ENCODE data around the gene TCFL5. TPM values are rescaled to one million over a fixed set of nuclear protein-coding genes. Genes with fewer than 3 reads are reported as not detected.
A peak's percentile ranks its signal among the peaks of the same experiment; 100 is the strongest.

TCFL5 gene
- total RNA-seq, 1 experiment from 2014 or later, result 31.7 TPM

GRCh38 chr20:62821726-62822210 lies 39.9 kb downstream of the TCFL5 start:
- in situ Hi-C loops (cut with HindIII; ENCODE audit: low pct_unique_long_range_greater_than_20kb, low sequenced_read_pairs), result no loop called here
- no peak for DNase-seq (ENCODE audit: low read depth)

- no peak for DNase-seq (ENCODE audit: low read depth)
- in situ Hi-C loops (cut with HindIII; ENCODE audit: low pct_unique_long_range_greater_than_20kb, low sequenced_read_pairs), result no loop called here
These were observed 40.5 kb downstream of the TCFL5 start for GRCh38 chr20:62820962-62821725.

GRCh38 chr20:62820208-62820961 lies 41.2 kb downstream of the TCFL5 start:
- in situ Hi-C loops (cut with HindIII; ENCODE audit: low pct_unique_long_range_greater_than_20kb, low sequenced_read_pairs), result no loop called here
- no peak for DNase-seq (ENCODE audit: low read depth)

DNA sequence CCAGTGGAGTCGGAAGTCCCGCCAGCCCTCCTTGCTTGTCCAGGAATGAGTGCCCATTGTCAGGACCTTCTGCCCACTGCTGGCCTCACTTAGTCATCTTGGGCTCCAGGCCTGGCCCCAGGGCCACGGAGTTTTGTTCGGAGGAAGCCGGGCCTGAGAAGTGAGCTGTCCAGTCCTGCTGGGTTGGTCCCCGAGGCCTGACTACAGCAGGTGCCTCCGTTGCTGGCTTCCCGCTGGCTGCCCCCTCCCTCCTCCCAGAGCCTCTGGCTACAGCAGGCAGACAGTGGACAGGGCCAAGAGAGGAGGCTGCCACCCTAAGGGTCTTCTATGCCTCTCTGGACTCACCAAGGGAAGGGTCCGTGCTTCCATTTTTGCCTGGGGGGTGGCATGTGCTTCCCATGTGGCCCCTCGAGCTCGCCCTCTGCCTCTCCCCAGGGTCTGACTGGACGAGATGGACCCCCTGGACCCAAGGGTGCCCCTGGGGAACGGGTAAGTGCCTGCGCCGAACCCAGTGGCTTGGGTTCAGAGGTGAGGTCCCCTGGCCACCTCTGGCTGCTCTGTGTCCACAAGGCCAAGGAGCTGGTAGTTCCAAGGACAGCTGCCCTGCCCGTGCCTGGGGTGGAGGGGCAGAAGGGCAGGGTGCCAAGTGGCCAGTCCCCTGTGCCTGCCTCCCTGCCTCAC lies 42.0 kb downstream of the TCFL5 start:
- no peak for DNase-seq (ENCODE audit: low read depth)
- in situ Hi-C loops (cut with HindIII; ENCODE audit: low pct_unique_long_range_greater_than_20kb, low sequenced_read_pairs), result no loop called here

DNA sequence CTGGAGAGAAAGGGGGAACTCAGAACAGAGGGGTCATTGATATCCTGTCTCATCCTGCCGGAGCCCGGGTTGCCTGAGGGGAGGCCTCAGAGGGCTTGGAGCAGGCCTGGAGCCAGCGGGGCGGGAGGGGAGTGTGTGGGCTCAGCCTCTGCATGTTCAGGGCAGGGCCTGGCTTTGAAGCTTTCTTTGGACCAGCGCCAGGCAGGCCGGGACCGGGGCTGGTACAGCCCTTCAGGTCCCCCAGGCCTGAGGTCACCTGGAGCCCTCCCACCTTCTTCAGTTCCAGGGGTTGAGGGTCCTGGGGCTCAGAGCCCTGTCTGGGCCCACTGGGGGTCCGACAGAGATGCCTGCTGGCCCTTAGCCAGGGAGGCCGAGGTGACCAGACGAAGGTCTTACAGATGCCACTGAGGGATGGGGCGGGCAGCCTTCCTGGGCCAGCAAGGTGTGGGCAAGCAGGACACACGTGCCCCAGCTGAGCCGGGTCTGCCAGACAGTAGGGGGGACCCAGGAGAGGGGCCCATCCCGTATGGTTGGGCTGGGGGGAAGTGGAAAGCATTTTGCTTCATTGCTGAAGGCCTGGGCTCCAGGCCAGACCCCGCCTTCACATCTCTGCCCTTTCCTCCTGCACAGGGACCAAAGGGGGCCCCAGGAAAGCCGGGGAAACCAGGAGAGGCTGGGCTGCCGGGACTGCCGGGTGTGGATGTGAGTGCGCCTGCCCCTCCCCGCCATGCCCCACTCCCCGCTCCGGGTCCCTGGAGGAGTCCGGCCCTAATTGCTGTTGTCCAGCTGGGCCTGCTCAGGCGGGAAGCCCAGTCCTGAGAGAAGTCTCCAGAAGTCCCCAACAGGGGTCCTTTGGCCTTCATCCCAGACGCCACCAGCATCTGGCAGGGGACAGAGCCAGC lies 42.8 kb downstream of the TCFL5 start:
- DNase-seq (ENCODE audit: low read depth), result peak; percentile 54
- in situ Hi-C loops (cut with HindIII; ENCODE audit: low pct_unique_long_range_greater_than_20kb, low sequenced_read_pairs), result no loop called here

DNA sequence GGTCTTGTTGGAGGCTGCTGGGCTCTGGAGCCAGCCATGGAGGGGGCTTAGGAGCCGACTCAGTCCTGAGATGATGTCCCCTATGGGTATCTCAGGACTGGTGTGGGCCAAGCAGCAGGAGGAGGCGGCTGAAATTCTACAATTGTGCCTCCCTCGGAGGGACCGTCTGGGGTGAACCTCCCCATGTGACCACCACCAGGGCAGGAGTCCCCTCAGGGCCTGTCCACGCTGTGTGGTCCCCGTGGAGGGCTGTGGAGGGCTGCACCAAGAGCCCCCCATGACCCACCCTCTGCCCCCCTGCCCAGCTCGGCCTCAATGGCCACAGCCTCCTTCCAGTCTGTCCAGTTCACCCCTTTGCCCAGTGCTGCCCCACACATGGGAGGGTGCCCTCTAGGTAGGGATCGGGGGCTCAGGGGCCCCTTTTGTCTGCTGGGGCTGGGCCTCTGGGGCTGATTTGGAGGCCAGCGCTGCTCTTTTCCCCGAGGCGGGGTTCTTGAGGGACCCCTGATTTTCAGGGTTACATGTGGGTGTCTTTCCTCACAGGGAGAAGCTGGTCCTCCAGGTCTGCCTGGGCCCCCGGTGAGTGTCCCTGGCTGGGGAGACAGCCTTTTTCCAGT lies 43.5 kb downstream of the TCFL5 start:
- in situ Hi-C loops (cut with HindIII; ENCODE audit: low pct_unique_long_range_greater_than_20kb, low sequenced_read_pairs), result no loop called here
- no peak for DNase-seq (ENCODE audit: low read depth)

- no peak for DNase-seq (ENCODE audit: low read depth)
- in situ Hi-C loops (cut with HindIII; ENCODE audit: low pct_unique_long_range_greater_than_20kb, low sequenced_read_pairs), result no loop called here
These were observed 44.4 kb downstream of the TCFL5 start, which contains the start of gene COL9A3 for GRCh38 chr20:62816884-62817873. TSS of gene COL9A3 (plus strand) at chr20:62817050. CDS start at chr20:62817065, 15 bp downstream.

- in situ Hi-C loops (cut with HindIII; ENCODE audit: low pct_unique_long_range_greater_than_20kb, low sequenced_read_pairs), result no loop called here
- no peak for DNase-seq (ENCODE audit: low read depth)
These were observed 45.4 kb downstream of the TCFL5 start for GRCh38 chr20:62816031-62816883.

GRCh38 chr20:62815066-62815991 lies 46.3 kb downstream of the TCFL5 start:
- no peak for DNase-seq (ENCODE audit: low read depth)
- in situ Hi-C loops (cut with HindIII; ENCODE audit: low pct_unique_long_range_greater_than_20kb, low sequenced_read_pairs), result no loop called here

GRCh38 chr20:62814709-62815065 lies 46.9 kb downstream of the TCFL5 start:
- in situ Hi-C loops (cut with HindIII; ENCODE audit: low pct_unique_long_range_greater_than_20kb, low sequenced_read_pairs), result no loop called here
- no peak for DNase-seq (ENCODE audit: low read depth)

GRCh38 chr20:62814060-62814708 lies 47.4 kb downstream of the TCFL5 start:
- in situ Hi-C loops (cut with HindIII; ENCODE audit: low pct_unique_long_range_greater_than_20kb, low sequenced_read_pairs), result no loop called here

DNA sequence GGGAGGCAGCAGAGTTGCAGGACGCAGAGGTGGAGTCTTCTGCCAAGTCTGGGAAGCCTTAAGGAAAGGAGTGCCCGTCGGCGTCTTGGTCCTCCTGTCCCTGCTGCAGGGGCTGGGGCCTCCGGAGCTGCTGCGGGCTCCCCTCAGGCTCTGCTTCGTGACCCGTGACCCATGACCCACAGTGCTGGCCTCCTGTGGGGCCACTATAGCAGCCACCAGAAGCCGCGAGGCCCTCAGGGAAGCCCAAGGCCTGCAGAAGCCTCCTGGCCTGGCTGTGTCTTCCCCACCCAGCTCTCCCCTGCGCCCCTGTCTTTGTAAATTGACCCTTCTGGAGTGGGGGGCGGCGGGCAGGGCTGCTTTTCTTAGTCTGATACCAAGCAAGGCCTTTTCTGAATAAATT lies 48.0 kb downstream of the TCFL5 start:
- in situ Hi-C loops (cut with HindIII; ENCODE audit: low pct_unique_long_range_greater_than_20kb, low sequenced_read_pairs), result no loop called here

More at GRCh38 chr20:62814060-62814708, 47.4 kb downstream of the TCFL5 start:
- no peak for DNase-seq (ENCODE audit: low read depth)

DNA sequence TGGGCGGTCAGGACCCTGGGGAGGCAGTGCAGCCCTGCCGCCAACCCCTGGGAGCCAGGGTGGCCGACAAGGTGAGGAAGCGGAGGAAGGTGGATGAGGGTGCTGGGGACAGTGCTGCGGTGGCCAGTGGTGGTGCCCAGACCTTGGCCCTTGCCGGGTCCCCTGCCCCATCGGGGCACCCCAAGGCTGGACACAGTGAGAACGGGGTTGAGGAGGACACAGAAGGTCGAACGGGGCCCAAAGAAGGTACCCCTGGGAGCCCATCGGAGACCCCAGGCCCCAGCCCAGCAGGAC lies 48.8 kb downstream of the TCFL5 start:
- no peak for DNase-seq (ENCODE audit: low read depth)
- in situ Hi-C loops (cut with HindIII; ENCODE audit: low pct_unique_long_range_greater_than_20kb, low sequenced_read_pairs), result no loop called here

More for the DNA sequence above, 48.0 kb downstream of the TCFL5 start:
- DNase-seq (ENCODE audit: low read depth), result no peak

GRCh38 chr20:62812181-62812906 lies 49.3 kb downstream of the TCFL5 start:
- DNase-seq (ENCODE audit: low read depth), result no peak
- in situ Hi-C loops (cut with HindIII; ENCODE audit: low pct_unique_long_range_greater_than_20kb, low sequenced_read_pairs), result no loop called here

Data from Caki2 (cell line).